ENCODE results near the gene UQCRC1.

GRCh38 chr3:48601622-48601994, 7.8 kb downstream of the UQCRC1 start:
- TF ChIP-seq SUZ12 (IDR thresholded peaks at IDR 0.05; ENCODE audit: extremely low read depth, insufficient read depth, insufficient read length) (no peak), YY1 (IDR thresholded peaks at IDR 0.05; ENCODE audit: insufficient read depth, insufficient read length) (no peak), ZNF274 (IDR thresholded peaks at IDR 0.05; ENCODE audit: low read depth, low read length) (no peak)
